Esophagus mucosa (tissue), 1 donor: ENCODE results near the gene P2RX5. TPM values are rescaled to one million over a fixed set of nuclear protein-coding genes. Genes with fewer than 3 reads are reported as not detected.
"Not testable (repeated sequence)": the region's sequence is repeated elsewhere in the genome, so short reads cannot be mapped to it uniquely, and the experiment has no call there.

ENCODE experiments used
- ATAC-seq: fragments of 200-7000 bp; cut with Tn5 transposase; one replicate; pipeline ENCODE4 v1.9.1; 2020
- total RNA-seq: library from RNA; stranded (reverse); gene quantifications from one replicate; pipeline ENCODE4 v1.2.4, GENCODE V29; 2023
- donor health status: DM: yes; HTN: yes; CAD: no.

Gene P2RX5
- total RNA-seq, 1 donor from 2014 or later: 0.72 TPM

DNA sequence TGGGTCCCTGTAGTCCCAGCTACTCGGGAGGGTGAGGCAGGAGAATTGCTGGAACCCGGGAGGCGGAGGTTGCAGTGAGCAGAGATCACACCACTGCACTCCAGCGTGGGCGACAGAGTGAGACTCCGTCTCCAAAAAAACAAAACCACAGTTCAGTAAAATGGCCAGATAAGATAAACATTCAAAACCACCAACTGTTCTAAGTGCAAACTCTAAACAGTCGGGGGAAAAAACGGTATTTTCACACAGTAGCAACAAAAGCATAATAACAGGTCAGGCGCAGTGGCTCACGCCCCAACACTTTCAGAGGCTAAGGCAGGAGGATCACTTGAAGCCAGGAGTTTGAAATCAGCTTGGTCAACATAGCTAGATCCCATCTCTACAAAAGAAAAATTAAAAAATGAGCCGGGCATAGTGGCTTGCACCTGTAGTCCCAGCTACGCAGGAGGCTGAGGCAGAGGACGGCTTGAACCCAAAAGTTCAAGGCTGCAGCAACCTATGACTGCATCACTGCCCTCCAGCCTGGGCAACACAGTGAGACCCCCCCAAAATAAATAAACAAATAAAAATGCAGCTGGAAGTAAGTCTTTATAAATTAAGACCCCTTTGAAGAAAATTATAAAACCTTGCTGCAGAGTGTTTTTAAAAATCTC is 17.0 kb upstream of the P2RX5 start:
- ATAC-seq: no peak

DNA sequence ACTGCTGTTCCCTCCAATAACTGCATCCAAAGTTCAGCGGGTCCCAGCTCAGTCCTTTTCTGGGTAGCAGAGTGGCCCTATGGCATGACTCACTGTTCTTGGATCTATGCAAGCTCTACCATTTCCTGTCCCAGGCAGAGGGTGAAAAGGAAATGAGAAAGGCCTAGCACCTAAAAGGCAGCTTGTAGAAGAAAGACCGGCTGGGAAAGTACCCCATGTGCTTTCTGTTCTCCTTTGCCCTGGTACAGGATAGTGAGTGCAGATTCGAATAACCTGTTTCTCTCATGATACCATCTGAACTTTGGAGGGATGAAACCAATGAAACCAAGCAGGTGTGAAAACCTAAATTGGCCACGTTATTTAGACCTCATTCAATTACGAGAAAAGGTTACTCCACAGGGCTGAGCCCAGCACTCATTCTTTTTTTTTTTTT is 15.0 kb upstream of the P2RX5 start:
- ATAC-seq: peak; percentile 84

DNA sequence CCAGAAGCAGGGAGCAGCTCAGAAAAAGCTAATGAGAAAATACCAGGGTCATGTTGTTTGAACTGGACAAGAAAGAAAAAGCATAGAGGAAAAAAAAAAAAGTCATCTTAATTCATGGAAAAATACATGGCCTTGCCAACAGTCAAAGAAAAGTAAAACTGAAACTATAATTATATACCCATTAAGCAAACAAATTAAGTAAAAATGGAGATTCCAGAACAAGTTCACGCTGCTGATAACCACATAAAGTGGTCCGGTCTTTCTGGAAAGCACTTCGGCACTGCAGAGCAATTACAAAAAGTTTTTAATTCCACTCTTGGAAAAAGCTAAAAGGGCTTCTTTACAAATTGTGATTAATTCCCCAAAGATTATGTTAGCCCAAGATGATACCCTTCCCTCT is 12.4 kb upstream of the P2RX5 start:
- ATAC-seq: no peak

DNA sequence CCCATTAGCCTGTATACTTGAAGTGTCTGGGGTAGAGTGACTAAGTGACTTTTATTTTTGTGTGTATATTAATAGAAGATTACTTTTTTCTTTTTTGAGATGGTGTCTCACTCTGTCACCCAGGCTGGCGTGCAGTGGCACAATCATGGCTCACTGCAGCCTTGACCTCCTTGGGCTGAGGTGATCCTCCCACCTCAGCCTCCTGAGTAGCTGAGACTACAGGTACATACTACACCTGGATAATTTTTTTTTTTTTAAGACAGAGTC is 9.7 kb upstream of the P2RX5 start:
- not testable (repeated sequence) for ATAC-seq

DNA sequence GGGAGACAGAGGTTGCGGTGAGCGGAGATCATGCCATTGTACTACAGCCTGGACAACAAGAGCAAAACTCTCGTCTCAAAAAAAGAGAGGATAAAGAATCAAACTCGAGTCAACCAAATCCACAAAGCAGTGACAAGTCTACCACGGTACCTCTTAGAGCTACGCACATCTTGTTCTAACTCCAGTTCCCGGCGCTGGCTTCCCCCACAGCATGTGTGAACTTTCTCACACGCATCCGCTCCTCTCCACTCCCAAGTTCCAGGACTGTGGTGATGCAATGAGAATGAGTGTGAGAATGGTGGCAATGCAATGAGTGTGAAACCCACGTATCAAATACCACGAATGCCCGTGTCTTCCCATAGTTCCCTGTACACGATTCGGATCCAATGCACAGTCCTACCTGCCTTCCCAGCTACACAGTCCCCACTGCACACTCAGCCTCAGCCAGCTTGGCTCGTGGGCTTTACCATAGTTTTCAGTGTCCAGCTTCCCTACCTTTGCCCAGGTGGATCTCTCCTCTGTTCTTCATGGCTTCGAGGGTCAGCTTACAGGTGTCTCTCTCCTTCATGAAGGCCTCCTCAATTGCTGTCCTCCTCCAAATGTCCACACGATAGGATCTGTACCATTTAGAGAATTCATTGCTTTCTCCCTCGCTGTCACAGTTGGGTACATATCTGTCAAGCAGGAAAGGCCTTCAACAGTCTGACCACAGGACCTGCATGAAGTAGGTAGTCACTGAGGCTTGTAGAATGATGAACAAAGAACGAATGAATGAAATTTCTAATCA is 9.2 kb upstream of the P2RX5 start:
- ATAC-seq: no peak

DNA sequence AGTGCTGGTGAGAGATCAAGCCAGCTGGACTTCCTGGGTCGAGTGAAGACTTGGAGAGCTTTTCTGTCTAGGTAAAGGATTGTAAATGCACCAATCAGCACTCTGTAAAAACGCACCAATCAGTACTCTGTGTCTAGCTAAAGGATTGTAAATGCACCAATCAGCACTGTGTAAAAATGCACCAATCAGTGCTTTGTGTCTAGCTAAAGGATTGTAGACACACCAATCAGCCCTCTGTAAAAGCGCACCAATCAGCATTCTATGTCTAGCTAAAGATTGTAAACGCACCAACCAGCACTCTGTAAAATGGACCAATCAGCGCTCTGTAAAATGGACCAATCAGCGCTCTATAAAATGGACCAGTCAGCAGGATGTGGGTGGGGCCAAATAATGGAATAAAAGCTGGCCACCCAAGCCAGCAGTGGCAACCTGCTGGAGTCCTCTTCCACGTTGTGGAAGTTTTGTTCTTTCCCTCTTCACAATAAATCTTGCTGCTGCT is 6.1 kb upstream of the P2RX5 start:
- not testable (repeated sequence) for ATAC-seq

DNA sequence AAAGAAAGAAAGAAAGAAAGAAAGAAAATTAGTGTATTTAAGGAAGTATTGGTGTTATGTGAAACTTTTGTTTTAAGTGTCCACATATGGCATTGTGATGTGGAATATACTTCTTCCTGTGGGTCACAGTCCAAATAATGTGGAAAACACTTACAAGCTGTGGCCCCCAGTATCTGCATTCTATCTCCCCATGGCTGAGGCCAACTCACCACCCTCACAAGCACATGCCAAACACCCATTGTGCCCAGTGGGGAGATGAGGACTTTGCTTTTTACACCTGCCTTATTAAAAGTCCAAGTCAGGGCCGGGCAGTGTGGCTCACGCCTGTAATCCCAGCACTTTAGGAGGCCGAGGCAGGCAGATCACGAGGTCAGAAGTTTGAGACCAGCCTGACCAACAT is 4.0 kb upstream of the P2RX5 start:
- no peak for ATAC-seq

DNA sequence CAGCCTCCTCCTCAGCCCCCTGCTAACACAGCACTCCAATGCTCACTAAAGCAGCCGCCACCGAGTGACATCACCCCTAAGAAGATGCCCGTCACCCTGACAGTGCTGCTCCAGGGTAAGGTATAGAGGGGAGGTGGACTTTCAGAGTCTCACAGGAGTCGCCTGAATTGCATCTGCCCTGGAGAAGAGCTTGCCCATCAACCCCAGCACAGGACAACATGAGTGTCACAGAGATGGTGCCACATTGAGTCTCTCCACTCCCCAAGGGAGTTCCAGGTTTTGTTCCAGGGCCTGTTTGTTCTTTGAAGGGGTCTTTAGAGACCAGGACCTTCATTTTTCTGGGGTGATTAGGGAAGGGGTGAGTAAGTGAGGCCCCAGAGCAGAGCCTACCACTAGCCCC is 2.2 kb upstream of the P2RX5 start:
- no peak for ATAC-seq

DNA sequence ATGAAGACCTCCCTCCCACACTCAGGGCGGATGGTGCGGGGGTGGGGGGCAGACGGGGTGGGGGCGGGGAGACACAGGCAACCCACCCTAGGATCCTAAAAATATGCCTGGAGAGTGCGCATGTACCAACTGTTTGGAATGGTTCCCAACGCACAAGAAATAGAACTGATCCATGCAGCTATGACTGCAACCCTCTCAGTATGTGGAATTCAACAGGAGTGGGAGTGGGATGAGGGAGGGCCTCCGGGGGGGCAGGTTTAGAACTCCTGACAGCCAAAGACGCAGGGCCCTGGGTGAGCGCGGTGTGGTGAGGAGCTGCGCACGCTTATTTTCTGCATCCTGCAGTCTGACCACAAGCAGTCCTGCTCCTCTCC is 1.1 kb upstream of the P2RX5 start:
- ATAC-seq: no peak

DNA sequence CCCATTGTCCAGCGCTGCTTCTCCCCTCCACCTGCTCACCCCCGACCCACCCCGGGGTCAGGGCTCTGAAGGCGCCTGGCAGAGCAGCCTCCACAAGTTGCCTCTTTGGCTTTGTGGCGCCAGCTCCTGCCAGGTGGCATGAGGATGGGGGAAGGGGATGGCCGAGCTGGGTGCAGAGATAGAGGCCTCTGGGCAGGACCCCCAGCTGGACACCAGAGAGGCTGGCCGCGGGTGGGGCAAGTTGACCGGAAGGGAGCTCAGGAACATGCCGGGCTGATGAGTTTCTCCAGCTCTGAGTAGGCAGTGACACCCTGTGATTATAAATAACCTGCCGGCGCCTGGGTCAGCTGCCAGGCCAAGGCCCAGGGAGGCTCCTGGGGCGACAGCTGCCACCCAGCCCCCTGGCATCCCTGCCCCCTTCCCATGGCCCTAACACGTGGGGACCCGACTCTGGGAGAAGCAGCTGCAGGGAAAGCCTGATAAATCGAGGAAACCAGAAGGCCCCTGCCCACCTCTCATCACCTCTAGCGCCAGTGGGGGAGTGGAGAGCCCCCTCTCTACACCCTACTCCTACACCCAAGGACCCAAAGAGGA is 729 bp downstream of the P2RX5 start:
- peak; percentile 15 for ATAC-seq

DNA sequence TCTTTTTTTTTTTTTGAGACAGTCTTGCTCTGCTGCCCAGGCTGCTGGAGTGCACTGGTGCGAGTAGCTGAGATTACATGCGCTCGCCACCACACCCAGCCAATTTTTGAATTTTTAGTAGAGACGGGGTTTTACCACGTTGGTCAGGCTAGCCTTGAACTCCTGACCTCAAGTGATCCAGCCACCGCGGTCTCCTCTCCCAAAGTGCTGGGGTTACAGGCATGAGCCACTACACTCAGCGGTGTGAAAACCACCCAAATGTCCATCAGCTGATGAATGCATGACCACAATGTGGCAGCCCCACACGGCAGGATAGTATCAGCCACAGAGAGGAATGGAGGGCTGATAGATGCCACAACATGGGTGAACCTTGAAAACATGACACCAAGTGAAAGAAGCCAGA is 2.1 kb downstream of the P2RX5 start:
- peak; percentile 19 for ATAC-seq

DNA sequence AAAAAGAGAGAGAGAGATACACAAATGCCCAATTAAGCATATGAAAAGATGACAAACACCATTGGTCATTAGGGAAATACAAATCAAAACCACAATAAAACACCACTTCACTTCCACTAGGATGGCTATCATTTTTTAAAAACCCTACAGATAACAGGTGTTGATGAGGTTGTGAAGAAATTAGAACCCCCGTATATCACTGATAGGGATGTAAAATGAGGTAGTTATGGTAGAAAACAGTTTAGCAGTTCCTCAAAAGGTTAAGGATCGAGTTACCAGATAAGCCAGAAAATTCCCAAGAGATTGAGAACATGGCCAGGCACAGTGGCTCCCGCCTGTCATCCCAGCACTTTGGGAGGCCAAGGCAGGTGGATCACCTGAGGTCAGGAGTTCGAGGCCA is 2.8 kb downstream of the P2RX5 start:
- ATAC-seq: no peak

DNA sequence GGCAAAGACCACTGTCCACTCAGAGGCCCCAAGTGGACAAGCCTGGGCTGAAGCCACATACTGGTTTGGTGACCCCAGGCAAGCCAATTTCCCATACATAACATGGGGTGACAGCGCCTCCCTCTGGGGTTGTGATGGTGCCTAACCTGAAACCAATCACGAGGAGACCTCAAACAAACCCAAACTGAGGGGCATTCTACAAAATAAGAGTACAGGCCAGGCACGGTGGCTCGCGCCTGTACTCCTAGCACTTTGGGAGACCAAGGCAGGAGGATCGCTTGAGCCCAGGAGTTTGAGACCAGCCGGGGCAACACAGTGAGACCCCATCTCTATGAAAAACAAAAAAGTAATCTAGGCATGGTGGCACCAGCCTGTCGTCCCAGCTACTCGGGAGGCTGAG is 3.6 kb downstream of the P2RX5 start:
- no peak for ATAC-seq

DNA sequence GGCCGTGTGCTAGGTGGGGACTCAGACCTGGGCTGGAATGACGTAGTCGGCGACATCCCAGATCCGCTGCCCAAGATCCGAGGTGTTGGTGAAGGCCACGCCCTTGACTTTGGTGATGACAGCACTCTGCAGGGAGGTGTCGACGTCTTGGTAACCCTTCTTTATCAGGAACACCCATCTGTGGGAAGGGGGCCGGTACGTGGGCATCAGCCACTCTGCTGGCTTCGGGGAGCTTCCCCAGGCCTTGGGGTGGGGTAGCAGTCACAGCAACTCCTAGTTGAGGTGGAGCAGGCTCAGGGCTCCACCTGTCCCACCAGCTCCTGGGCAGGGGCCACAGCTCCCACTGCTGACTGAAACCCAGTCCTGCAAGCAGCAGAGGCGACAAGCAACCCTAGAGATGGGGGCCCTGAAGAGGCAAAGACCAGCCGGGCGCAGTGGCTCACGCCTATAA is 4.3 kb downstream of the P2RX5 start:
- no peak for ATAC-seq

DNA sequence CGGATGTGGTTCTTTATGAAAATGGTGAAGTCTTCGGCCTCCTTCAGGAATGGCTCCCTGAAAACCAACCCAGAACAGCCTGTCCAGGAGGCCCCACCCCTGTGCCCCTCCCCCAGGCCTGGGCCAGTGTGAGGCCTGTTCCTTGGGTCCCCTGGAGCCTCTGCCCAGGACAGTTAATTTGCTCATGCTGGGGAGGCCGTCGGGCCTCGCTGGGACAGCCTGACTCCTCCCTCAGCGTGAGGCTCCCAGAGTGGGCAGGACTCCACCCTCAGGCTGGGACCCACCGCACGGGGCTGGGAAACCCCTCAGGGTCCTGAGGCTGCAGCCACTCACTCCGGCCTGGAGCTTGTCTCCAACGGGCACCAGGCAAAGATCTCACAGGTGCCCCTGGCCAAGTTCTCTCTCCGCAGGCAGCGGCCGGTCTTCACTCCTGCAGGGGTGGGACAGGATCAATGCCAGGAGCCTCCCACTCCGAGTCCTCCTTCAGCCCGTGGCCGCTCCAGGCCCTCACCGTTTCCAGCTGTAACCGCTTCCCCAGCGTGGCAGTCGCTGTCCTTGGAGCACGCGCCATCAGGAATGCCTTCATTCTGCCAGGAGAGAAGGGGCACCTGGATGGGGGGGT is 5.8 kb downstream of the P2RX5 start:
- peak; percentile 17 for ATAC-seq

DNA sequence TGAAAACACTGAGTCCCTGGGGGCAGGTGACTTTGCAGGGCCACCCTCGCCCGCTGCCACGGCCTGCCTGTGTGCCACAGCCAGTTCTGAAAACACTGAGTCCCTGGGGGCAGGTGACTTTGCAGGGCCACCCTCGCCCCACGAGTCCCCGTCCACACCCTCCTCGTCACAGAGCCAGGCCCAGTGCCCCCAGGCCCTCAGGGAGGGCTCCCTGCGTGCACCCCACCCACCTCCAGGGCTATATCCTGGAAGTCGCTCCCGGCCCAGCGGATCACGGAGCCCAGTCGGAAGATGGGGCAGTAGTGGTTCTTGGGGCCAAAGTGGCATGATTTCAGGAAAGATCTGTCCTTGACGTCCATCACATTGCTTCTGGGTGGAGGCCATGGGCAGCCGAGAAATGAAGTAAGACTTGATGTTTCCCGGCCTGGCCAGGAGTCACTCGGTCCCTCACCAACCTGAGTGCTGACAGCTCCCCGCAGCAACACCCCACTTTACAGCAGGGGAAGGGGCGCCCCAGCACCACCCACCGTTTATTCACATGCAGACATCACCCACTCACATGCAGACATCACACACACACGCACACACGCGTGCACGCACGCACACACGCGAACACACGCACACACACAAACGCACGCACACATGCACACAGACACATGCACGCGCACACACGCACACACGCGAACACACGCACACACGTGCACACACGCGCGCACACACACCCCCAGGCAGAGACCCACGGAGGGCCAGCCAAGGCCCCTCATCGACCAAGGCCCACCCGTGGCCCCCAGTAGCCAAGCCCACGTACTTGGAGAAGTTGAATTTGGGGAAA is 6.5 kb downstream of the P2RX5 start:
- ATAC-seq: peak; percentile 7

DNA sequence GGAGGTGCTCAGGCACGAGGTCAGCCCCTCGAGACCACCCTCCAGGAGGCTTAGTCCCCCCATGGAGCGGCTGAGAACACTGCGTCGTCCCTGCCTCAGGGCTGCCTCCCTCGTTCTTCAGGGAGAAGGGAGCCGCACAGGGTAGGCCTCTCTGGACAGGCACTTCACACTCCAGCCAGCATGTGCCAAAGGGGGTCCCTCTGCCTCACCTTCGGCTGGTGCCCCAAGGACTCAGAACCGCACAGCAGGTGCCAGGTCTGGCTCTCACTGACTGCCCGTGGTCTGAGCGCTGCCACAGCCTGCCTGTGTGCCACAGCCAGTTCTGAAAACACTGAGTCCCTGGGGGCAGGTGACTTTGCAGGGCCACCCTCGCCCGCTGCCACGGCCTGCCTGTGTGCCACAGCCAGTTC is 7.1 kb downstream of the P2RX5 start:
- peak; percentile 14 for ATAC-seq

DNA sequence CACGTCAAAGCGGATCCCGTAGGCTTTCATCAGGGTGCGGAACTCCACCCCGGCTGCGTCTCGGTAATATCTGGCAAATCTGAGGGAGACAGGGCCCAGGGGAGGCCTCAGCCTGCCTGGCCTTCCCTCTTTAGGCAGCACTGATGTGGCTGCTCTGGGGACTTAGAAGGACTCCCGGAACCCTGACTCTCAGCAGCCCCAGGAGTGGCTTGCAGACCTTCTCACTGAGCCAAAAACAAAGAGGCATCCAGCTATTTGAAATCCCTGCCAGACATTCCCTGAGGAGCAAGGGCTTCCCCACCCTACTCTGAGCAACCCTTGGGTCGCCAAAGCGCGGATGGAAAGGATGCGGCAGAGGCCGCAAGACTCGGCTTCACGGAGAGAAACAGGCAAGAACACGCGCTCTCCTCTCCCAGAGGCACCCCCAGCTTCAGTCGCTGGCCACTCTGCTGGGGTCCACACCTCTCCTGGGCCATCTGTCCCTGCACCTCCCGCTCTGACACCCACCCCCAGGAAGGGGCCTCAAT is 7.9 kb downstream of the P2RX5 start:
- ATAC-seq: no peak

DNA sequence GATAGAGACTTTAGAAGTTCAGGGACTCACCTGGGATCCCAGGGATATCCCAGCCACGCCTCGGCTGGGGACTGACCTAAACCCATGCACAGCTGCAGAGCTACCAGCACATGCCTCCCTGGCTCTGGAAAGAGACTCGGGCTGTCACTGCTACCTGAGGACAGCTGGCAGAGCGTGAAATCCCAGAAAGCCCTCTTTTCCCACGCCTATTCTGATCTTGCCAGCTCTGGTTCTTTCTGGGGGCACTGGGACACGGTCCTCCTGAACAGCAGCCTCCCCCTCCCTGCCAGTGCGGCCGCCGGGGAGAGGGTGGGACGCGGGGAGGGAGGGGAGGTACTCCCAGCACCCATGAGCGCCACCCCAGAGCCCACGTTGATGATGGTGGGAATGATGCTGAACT is 10.8 kb downstream of the P2RX5 start:
- peak; percentile 46 for ATAC-seq

DNA sequence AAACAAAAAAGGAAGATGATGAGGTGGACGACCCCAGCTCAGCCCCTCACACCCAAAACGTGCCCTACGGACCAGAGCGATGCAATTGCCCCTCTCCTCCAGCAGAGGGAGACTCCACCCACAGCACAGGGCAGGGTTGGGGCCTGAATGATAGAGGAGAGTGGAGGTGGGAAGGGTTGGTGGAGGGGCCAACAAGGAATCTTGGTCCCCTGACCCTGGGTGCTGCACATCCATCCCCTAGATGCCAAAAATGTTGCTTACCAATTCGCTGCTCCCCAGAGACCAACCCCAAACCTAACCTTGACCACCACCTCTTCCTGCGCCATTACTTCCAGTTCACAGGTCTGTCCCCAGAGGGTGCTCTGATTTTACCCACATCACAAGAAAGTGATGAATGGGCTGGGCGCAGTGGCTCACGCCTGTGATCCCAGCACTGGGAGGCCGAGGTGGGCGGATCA is 12.9 kb downstream of the P2RX5 start:
- peak; percentile 67 for ATAC-seq

DNA sequence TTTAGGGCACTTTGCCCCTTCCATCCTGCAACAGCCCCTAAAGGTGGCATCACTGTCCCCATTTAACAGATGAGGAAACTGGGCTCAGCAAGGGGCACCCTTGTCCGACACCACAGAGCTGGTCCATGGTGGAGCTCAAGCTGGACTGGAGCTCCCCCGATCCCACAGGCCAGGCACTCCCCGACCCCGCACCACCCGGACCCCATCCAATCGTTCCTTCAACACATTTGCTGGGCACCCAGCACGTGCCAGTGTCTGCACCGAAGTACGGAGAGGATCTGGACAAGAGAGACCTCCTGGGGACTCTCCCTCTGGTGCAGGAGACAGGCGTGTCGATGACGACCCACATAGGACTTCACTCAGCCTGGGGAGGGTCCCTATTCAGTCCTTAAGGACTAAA is 13.9 kb downstream of the P2RX5 start:
- no peak for ATAC-seq

DNA sequence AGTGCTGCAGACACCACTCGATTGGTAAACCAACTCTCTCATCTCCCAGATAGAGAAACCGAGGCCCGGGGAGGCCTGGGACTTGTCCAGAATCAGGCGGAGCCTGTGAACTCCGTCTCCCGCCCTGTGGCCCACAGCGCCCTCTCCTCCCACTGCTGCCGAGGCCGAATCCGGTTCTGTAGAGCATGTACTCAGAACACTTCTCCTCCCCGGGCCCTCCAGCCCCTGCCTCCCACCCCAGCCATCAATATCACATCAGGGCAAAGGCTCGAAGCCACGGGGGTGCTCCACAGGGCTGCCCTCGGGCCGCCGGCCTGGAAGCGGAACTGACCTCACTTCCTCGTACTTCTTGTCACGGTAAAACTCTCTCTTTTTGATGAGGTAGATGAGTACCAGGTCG is 14.4 kb downstream of the P2RX5 start:
- no peak for ATAC-seq
